RWPE1 (cell line): Measurements from ENCODE around the gene SETD1B.
"Not testable (repeated sequence)": the region's sequence is repeated elsewhere in the genome, so short reads cannot be mapped to it uniquely, and the experiment has no call there.

Experiments used
- CTCF ChIA-PET: fragments of 350-600 bp; sonication (Branson Sonifier 250); formaldehyde crosslinking; extraction: SDS; loops from one replicate; lab custom pipeline; 2021; lab: Yijun Ruan, JAX
- POLR2A ChIA-PET: fragments of 400-600 bp; formaldehyde crosslinking; extraction: SDS; loops from one replicate; lab custom pipeline; 2020; ENCODE audit warnings: antibody characterized with exemption; ENCODE audit not compliant: low non-redundant PET; lab: Yijun Ruan, JAX
- DNase-seq: peaks from one replicate; pipeline ENCODE4 v3.0.0; 2012; ENCODE audit warnings: low spot score
- H3K27ac ChIP-seq: fragments of 450-650 bp; 2 replicates; pipeline ENCODE4 v1.5.1; 2017
- TF ChIP-seq, protein P1 (sequence below): fragments of 450-650 bp; conservative IDR thresholded peaks from 2 replicates; pipeline ENCODE4 v1.5.1; 2017; ENCODE audit warnings: low read depth, mild to moderate bottlenecking

The SETD1B gene

DNA sequence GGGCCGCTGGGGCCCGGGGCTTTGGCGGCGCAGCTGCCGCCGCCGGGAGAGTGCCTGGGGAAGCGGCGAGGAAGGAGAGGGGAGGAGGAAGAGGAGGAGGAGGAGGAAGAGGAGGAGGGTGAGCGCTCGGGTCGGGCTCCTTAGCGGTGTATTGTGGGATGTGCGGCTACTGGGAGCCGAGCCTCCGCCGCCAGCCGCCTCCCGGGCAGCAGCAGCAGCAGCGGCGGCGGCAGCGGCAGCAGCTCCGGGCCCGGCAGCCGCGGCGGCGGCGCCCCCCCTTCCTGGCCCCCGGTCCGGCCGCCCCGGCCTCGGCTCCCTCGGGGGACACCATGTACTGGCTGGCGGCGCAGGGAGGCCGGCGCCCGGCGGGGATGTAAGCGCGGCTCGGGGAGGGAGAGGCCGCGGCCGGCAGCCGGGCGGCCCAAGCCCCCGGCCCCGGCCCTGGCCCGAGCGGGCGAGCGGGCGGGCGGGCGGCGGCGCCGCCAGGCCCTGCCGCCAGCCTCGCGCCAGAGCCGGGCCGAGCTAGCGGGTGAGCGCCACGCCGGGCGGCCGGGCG, at the start of gene SETD1B:
Gene SETD1B, plus strand, starts transcription at position 149 of the 556 bp plus-strand sequence. CDS start 729 bp downstream, outside the sequence.
- TF ChIP-seq, protein P1, sequence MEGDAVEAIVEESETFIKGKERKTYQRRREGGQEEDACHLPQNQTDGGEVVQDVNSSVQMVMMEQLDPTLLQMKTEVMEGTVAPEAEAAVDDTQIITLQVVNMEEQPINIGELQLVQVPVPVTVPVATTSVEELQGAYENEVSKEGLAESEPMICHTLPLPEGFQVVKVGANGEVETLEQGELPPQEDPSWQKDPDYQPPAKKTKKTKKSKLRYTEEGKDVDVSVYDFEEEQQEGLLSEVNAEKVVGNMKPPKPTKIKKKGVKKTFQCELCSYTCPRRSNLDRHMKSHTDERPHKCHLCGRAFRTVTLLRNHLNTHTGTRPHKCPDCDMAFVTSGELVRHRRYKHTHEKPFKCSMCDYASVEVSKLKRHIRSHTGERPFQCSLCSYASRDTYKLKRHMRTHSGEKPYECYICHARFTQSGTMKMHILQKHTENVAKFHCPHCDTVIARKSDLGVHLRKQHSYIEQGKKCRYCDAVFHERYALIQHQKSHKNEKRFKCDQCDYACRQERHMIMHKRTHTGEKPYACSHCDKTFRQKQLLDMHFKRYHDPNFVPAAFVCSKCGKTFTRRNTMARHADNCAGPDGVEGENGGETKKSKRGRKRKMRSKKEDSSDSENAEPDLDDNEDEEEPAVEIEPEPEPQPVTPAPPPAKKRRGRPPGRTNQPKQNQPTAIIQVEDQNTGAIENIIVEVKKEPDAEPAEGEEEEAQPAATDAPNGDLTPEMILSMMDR, result no peak
- peak within 1 kb of the TSS; percentile 99 for H3K27ac ChIP-seq
- POLR2A ChIA-PET, result interaction anchor here (0.7 to 1.0 kb wide), 2 partner anchors 10 to 48 kb away, joined by 3 read pairs; no protein-coding TSS in a partner anchor
- CTCF ChIA-PET, result interaction anchor here (0.7 to 3.9 kb wide), 3 partner anchors 8 to 22 kb away, joined by 3 to 22 read pairs (median 17); partner anchors contain the start of gene RHOF
- DNase-seq, result no peak

DNA sequence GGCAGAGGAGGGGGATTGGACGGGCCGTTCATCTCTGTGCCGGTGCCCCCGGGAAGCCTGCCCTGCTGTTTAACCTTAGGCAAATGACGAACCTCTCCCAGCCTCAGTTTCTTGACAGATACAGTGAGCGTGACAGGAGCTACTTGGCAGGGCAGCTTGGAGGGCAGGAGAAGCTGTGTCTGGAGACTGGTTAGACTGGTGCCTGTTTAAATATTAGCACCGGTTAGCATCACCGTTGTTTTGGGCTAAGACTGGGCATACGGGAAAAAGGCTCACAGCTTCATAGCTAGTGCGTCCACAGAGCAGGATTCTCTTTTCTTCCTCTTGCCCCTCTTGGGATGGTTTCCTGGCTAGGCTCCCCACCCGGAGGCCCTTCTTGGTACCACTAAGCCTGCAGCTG, 49.0 kb upstream of the SETD1B start:
- no peak overlapping the region for H3K27ac ChIP-seq
- POLR2A ChIA-PET, result no interaction called here
- CTCF ChIA-PET, result interaction anchor here (0.5 kb wide), 1 partner anchor 13 kb away, joined by 3 read pairs; no protein-coding TSS in a partner anchor
- TF ChIP-seq, protein P1, result no peak
- DNase-seq, result no peak

DNA sequence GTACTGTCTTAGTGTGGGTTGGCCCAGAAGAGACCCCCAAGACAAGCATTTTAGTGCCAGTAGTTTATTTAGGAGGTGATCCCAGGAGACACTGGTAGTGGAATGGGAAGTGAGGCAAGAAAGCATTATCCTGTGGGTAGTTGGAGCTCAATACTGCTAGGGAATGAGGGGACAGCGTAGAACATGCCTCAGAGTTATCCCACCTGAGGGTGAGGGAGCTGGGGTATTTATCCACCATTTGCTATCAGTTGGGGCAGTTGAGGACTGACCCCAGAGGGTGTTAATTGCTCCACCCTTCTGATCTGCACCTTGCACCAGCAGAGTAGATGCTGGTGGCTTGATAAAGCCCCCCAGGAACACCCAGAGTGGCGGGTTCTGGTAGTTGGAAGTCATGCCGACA, 48.2 kb upstream of the SETD1B start:
- CTCF ChIA-PET, result no interaction called here
- no peak for DNase-seq
- TF ChIP-seq, protein P1, result no peak
- POLR2A ChIA-PET, result no interaction called here
- no peak overlapping the region for H3K27ac ChIP-seq

DNA sequence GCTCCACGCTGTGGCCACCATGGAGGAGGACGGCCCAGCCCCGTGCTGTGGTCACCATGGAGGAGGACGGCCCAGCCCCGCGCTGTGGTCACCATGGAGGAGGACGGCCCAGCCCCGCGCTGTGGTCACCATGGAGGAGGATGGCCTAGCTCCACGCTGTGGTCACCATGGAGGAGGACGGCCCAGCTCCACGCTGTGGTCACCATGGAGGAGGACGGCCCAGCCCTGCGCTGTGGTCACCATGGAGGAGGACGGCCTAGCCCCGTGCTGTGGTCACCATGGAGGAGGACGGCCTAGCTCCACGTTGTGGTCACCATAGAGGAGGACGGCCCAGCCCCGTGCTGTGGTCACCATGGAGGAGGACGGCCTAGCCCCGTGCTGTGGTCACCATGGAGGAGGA, 45.3 kb upstream of the SETD1B start:
- DNase-seq, H3K27ac ChIP-seq, POLR2A ChIA-PET: not testable (repeated sequence)
- CTCF ChIA-PET, result interaction anchor here (0.6 kb wide), 1 partner anchor 39 kb away, joined by 5 read pairs; no protein-coding TSS in a partner anchor

DNA sequence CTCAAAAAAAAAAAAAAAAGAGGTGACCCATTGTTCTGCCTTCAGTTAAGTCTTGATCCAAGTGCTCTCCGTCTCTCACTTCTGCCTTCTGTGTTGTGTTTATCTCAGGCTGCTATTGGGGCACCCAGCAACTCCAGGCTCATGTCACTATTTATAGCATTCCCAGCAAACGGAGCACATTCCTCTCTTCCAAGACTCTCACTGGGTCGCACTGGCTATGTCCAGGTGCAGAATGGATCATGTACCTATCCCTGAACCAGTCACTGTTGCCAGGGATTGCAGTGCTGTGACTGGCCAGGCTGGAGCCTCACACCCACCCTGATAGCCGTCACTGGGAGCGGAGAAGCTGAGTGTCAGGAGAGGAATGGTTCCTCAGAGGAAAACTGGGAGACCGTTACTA, 41.5 kb upstream of the SETD1B start:
- TF ChIP-seq, protein P1, result no peak
- H3K27ac ChIP-seq, result peak overlapping the region; percentile 26
- CTCF ChIA-PET, result no interaction called here
- no peak for DNase-seq
- POLR2A ChIA-PET, result no interaction called here

DNA sequence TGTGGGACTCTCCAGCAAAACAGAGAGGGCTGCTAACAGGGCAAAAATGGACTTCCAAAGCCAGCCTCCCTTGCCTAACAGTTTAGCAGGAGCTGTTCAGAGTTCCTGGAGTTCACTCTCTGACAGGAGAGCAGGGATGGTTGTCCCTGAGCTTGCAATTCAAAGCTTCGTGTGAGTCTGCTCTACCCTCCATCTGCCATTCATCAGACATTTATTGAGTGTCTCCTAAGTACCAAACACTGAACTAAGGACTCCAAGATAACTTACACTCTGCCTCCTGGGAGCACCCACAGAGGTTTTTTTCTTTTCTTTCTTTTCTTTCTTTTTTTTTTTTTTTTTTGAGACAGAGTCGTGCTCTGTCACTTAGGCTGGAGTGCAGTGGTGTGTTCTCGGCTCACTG, 39.0 kb upstream of the SETD1B start:
- no peak for DNase-seq
- CTCF ChIA-PET, result interaction anchor here (0.9 to 2.5 kb wide), 2 partner anchors 29 to 52 kb away, joined by 3 to 7 read pairs; partner anchors contain the start of genes RHOF and TMEM120B
- TF ChIP-seq, protein P1, result no peak
- H3K27ac ChIP-seq, result peak overlapping the region; percentile 66
- POLR2A ChIA-PET, result no interaction called here

DNA sequence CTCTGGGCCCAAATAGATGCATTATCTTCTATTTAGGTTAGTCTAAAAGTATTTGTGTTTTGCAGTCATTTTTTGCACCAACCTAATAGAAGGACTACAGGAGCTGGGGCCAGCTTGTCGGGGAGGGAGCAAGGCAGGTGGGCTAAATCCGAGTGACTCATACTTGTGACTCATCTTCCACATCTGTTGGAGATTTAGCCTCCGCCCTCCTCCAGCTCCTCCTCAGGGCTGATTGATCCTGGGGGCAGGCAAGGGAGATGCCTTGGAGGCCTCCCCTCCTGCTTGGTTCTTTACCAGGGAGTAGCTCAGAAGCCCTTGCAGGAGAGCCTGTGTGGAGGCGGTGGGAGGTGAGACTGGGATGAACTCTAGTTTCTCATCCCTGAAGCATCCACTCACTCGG, 38.2 kb upstream of the SETD1B start:
- DNase-seq, result peak; percentile 67
- peak overlapping the region; percentile 66 for H3K27ac ChIP-seq

More for the DNA sequence above, 38.2 kb upstream of the SETD1B start:
- ChIA-PET POLR2A (no interaction called here), CTCF (interaction anchor here (0.9 to 2.5 kb wide), 2 partner anchors 28 to 53 kb away, joined by 3 to 7 read pairs; partner anchors contain the start of genes RHOF and TMEM120B)
- TF ChIP-seq, protein P1, result no peak
